SW 1271 (cell line): ENCODE data around the gene LPO.

Experiments used
- DNase-seq, 2 experiments: peaks; one replicate each; lab custom pipeline; 2025; lab: John Stamatoyannopoulos, UW

The LPO gene

GRCh38 chr17:58229384-58229783, 9.0 kb upstream of the LPO start:
- DNase-seq = no peak

GRCh38 chr17:58229881-58230280, 8.5 kb upstream of the LPO start:
- DNase-seq = no peak

- no peak for DNase-seq
Observed at GRCh38 chr17:58231641-58232040, 6.7 kb upstream of the LPO start.

- no peak for DNase-seq
Observed at GRCh38 chr17:58232707-58233156, 5.7 kb upstream of the LPO start.

GRCh38 chr17:58233543-58233942, 4.8 kb upstream of the LPO start:
- DNase-seq = no peak

GRCh38 chr17:58234512-58234911, 3.9 kb upstream of the LPO start:
- no peak for DNase-seq

GRCh38 chr17:58235821-58236220, 2.6 kb upstream of the LPO start:
- DNase-seq = no peak

- no peak for DNase-seq
Observed at GRCh38 chr17:58236394-58236793, 2.0 kb upstream of the LPO start.

- no peak for DNase-seq
Observed at GRCh38 chr17:58239987-58240386, 1.6 kb downstream of the LPO start.

- no peak for DNase-seq
Observed at GRCh38 chr17:58242171-58242784, 3.9 kb downstream of the LPO start.

- DNase-seq = no peak
Observed at GRCh38 chr17:58244963-58245362, 6.6 kb downstream of the LPO start.

GRCh38 chr17:58245428-58246103, 7.2 kb downstream of the LPO start:
- DNase-seq = no peak

GRCh38 chr17:58246104-58246740, 7.8 kb downstream of the LPO start:
- DNase-seq = no peak

- no peak for DNase-seq
Observed at GRCh38 chr17:58246781-58247180, 8.4 kb downstream of the LPO start.

- DNase-seq = no peak
Observed at GRCh38 chr17:58247511-58248363, 9.4 kb downstream of the LPO start.

GRCh38 chr17:58248955-58249269, 10.5 kb downstream of the LPO start:
- no peak for DNase-seq

GRCh38 chr17:58249270-58250133, 11.1 kb downstream of the LPO start:
- DNase-seq = peak; percentile 16 to 30

- no peak for DNase-seq
Observed at GRCh38 chr17:58250344-58251011, 12.1 kb downstream of the LPO start.

- DNase-seq = no peak
Observed at GRCh38 chr17:58252141-58252540, 13.8 kb downstream of the LPO start.

- no peak for DNase-seq
Observed at GRCh38 chr17:58253082-58253481, 14.7 kb downstream of the LPO start.

GRCh38 chr17:58254803-58255202, 16.4 kb downstream of the LPO start:
- DNase-seq = no peak
